Lower leg skin (tissue), 3 donors: ENCODE measurements around the gene GATAD2B.

Source experiments
- CTCF ChIP-seq, 3 donors: fragments of 450-650 bp; IDR thresholded peaks; one replicate each; pipeline ENCODE4 v1.5.1; 2016; ENCODE audit warnings: antibody characterized with exemption in 3 of 3, mild to moderate bottlenecking in 3 of 3, moderate library complexity in 2 of 3
- POLR2A ChIP-seq, 2 donors: fragments of 450-650 bp; IDR thresholded peaks; one replicate each; pipeline ENCODE4 v1.6.1; 2016 to 2017; ENCODE audit warnings: antibody characterized with exemption in 2 of 2, mild to moderate bottlenecking in 1 of 2, moderate library complexity in 1 of 2

GRCh38 chr1:153790313-153790965 lies 132.3 kb downstream of the GATAD2B start:
- TF ChIP-seq CTCF (IDR thresholded peaks at IDR 0.05) (no peak), POLR2A (IDR thresholded peaks at IDR 0.05) (no peak)
